B cell (primary cell): Measurements from ENCODE around the gene TBC1D9B. TPM values are rescaled to one million over a fixed set of nuclear protein-coding genes. Genes with fewer than 3 reads are reported as not detected.

Source experiments
- ATAC-seq: fragments of 200-7000 bp; cut with Tn5 transposase; one replicate; pipeline ENCODE4 v1.10.0; 2021; ENCODE audit warnings: low read depth, mild to moderate bottlenecking, moderate number of reproducible peaks, moderate library complexity
- CTCF ChIA-PET: fragments of 350-600 bp; sonication (Branson Sonifier 250); formaldehyde crosslinking; loops from one replicate; lab custom pipeline; 2021; ENCODE audit warnings: antibody characterized with exemption, inconsistent platforms; lab: Charles Lee
- POLR2A ChIA-PET: fragments of 350-600 bp; sonication (Branson Sonifier 250); formaldehyde crosslinking; loops from one replicate; lab custom pipeline; 2021; ENCODE audit warnings: antibody characterized with exemption; lab: Charles Lee
- DNase-seq: peaks from one replicate; pipeline ENCODE4 v3.0.0; 2013
- H2AFZ ChIP-seq: 2 replicates; pipeline ENCODE4 v1.6.1; 2012; ENCODE audit warnings: mild to moderate bottlenecking, low read depth, low read length; ENCODE audit not compliant: insufficient read depth, poor library complexity, severe bottlenecking
- H3K27ac ChIP-seq, 2 donors: 1 replicate in 1 of 2; 2 replicates in 1 of 2; pipeline ENCODE4 v1.5.1; 2012 to 2013; ENCODE audit warnings: low read length in 2 of 2, mild to moderate bottlenecking in 2 of 2, moderate library complexity in 1 of 2
- H3K27me3 ChIP-seq, 4 experiments: fragments of 200-600 bp in 1 of 4; sonication (generic) in 1 of 4; replicated peaks in 1 of 4; 1 replicate in 2 of 4; 2 replicates in 2 of 4; pipeline versions ENCODE4 v1.6.1 to v1.7.0; 2013 to 2016; ENCODE audit warnings: low read length in 3 of 4, mild to moderate bottlenecking in 2 of 4, mixed read lengths in 1 of 4, moderate library complexity in 1 of 4; ENCODE audit not compliant: insufficient read depth in 4 of 4, control insufficient read depth in 3 of 4; ENCODE audit errors: control extremely low read depth in 1 of 4
- H3K36me3 ChIP-seq, 2 experiments: replicated peaks in 1 of 2; 1 replicate in 1 of 2; 2 replicates in 1 of 2; pipeline versions ENCODE4 v1.6.1 to v1.7.1; 2013; ENCODE audit warnings: low read length in 1 of 2; ENCODE audit not compliant: insufficient read depth in 2 of 2, control insufficient read depth in 1 of 2; ENCODE audit errors: control extremely low read depth in 1 of 2, extremely low read depth in 1 of 2
- H3K4me1 ChIP-seq, 2 donors: fragments of 200-600 bp in 1 of 2; sonication (generic) in 1 of 2; 1 replicate in 1 of 2; 2 replicates in 1 of 2; pipeline versions ENCODE4 v1.5.1 to v1.6.1; 2013 to 2017; ENCODE audit warnings: low read length in 2 of 2; ENCODE audit not compliant: control insufficient read depth in 2 of 2, insufficient read depth in 2 of 2
- H3K4me2 ChIP-seq: replicated peaks from 2 replicates; pipeline ENCODE3; 2012; ENCODE audit warnings: mild to moderate bottlenecking, low read depth, low read length; ENCODE audit not compliant: poor library complexity, severe bottlenecking
- H3K4me3 ChIP-seq, 5 experiments: fragments of 200-600 bp in 1 of 5; sonication (generic) in 1 of 5; 1 replicate in 3 of 5; 2 replicates in 2 of 5; pipeline versions ENCODE4 v1.5.1 to v1.7.0; 2011 to 2016; ENCODE audit warnings: low read length in 4 of 5, mild to moderate bottlenecking in 4 of 5, low read depth in 2 of 5, control low read depth in 1 of 5, moderate library complexity in 1 of 5; ENCODE audit not compliant: insufficient read depth in 1 of 5; ENCODE audit errors: control extremely low read depth in 1 of 5, extremely low read depth in 1 of 5
- H3K79me2 ChIP-seq: fragments of 200-600 bp; sonication (generic); one replicate; pipeline ENCODE4 v1.6.0; 2016; ENCODE audit warnings: low read length; ENCODE audit not compliant: control insufficient read depth, insufficient read depth
- H3K9ac ChIP-seq: fragments of 200-600 bp; sonication (generic); 2 replicates; pipeline ENCODE4 v1.6.1; 2017; ENCODE audit warnings: mild to moderate bottlenecking, low read length, moderate library complexity
- H3K9me3 ChIP-seq, 3 donors: one replicate each; pipeline versions ENCODE4 v1.6.1 to v1.7.1; 2013; ENCODE audit warnings: low read length in 2 of 3; ENCODE audit not compliant: control insufficient read depth in 2 of 3, insufficient read depth in 1 of 3; ENCODE audit errors: control extremely low read depth in 1 of 3
- H4K20me1 ChIP-seq: 2 replicates; pipeline ENCODE4 v1.6.0; 2012; ENCODE audit warnings: mild to moderate bottlenecking, low read length; ENCODE audit not compliant: insufficient read depth, control insufficient read depth, poor library complexity, severe bottlenecking
- H3K27ac Mint-ChIP-seq: one replicate; pipeline ENCODE4 v1.8.0; 2021; ENCODE audit warnings: mixed read lengths
- H3K27me3 Mint-ChIP-seq: one replicate; pipeline ENCODE4 v1.8.0; 2021; ENCODE audit warnings: mixed read lengths
- H3K4me1 Mint-ChIP-seq: one replicate; pipeline ENCODE4 v1.8.0; 2021; ENCODE audit warnings: mixed read lengths
- H3K4me3 Mint-ChIP-seq: one replicate; pipeline ENCODE4 v1.8.0; 2021; ENCODE audit warnings: mixed read lengths
- H3K9me3 Mint-ChIP-seq: one replicate; pipeline ENCODE4 v1.8.0; 2022; ENCODE audit warnings: mixed read lengths; ENCODE audit not compliant: insufficient read depth
- CTCF ChIP-seq: fragments of 200-600 bp; IDR thresholded peaks from one replicate; pipeline ENCODE4 v1.8.0; 2022; ENCODE audit warnings: antibody characterized with exemption, mild to moderate bottlenecking
- EZH2 ChIP-seq: IDR thresholded peaks from 2 replicates; pipeline ENCODE4 v1.6.1; 2012; ENCODE audit warnings: borderline replicate concordance, low read depth, mild to moderate bottlenecking, moderate library complexity, low read length; ENCODE audit not compliant: insufficient read depth, poor library complexity, severe bottlenecking
- WGBS: methylation state at CpG from one replicate; pipeline ENCODE4 v1.1.5; 2013; ENCODE audit warnings: missing lambda C conversion rate; ENCODE audit not compliant: insufficient coverage; 5-methylcytosine and 5-hydroxymethylcytosine counted together
- intact Hi-C: fragments of 100-400 bp; cut with micrococcal nuclease; formaldehyde crosslinking; loops from one replicate; pipeline ENCODE4 v1.10.0; 2022
- polyA plus RNA-seq: library from polyadenylated mRNA; depleted of rRNA; stranded (reverse); fragments of >200 nt; gene quantifications from 2 replicates; pipeline ENCODE4 v1.2.3, GENCODE V29; 2012
- total RNA-seq, 2 donors: library from RNA; stranded (reverse); fragments of 120-200 nt in 1 of 2; gene quantifications; 1 replicate in 1 of 2; 2 replicates in 1 of 2; pipeline versions ENCODE4 v1.2.3 to v1.2.4, GENCODE V29; 2013 to 2022

The TBC1D9B gene
- total and polyA plus RNA-seq, 2 donors (not counting 1 experiment from before 2014, with no cell fraction given), result 143 to 144 TPM

DNA sequence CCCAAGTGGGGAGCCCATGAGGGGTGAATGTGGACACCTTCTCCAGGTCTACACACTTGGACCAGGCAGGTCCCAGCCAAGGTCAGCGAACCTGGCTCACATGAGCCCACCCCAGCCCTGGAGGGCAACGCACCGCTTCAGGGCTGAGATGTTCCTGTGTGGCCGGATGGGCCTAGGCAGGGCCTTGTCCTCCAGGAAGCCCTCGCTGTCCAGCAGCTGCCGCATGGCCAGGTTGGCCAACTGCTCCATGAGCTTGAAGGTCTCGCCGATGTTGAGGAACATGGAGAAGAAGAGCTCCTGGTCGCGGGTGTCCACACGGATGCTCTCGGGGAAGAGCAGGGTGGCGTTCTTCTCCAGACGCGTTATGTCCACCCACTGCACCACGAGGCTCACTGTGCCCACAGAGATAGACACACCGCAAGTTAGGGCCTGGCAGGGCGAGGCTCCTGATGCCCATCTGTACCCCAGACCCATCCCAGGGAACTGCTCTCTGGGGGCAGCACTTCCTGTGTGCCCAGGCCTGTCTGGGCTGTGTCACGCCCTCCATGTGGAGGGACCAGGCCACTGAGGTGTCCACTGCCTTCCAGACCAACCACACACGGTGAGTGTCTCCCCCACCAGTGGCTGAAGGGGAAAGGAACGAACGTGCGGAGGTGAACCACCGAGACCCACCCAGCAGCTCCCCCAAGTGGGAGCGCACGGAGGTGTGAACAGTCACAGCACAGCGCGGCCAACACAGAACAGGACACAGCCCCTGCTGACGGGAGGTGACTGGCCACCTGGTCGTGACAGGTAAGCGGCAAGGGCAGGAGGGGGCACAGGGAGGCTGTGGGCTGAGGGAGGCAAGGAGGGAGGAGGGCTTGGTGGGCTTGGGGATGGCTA lies 14.4 kb downstream of the TBC1D9B start:
- CTCF ChIA-PET, result no interaction called here
- no peaks in the 10 kb centered on the region for H3K4me1 ChIP-seq
- H4K20me1 ChIP-seq, result no peaks in the 10 kb centered on the region
- ATAC-seq, result no peak
- no peak overlapping the region for H2AFZ ChIP-seq
- no peaks in the 10 kb centered on the region for H3K27me3 ChIP-seq
- no peak for DNase-seq
- H3K4me3 ChIP-seq, result no peak overlapping the region
- POLR2A ChIA-PET, result no interaction called here
- H3K79me2 ChIP-seq, result no peaks in the 10 kb centered on the region
- no peak overlapping the region for H3K4me3 Mint-ChIP-seq
- peaks cover 0 to 76% of the 10 kb centered on the region in 2 experiments for H3K36me3 ChIP-seq
- H3K4me2 ChIP-seq, result no peak overlapping the region
- H3K27ac Mint-ChIP-seq, result no peak overlapping the region
- H3K9me3 ChIP-seq, result no peaks in the 10 kb centered on the region
- H3K27ac ChIP-seq, result no peak overlapping the region
- TF ChIP-seq CTCF (no peak), EZH2 (no peak)
- intact Hi-C loops, result no loop called here
- H3K9ac ChIP-seq, result no peak overlapping the region
- no peaks in the 10 kb centered on the region for H3K27me3 Mint-ChIP-seq
- no peaks in the 10 kb centered on the region for H3K4me1 Mint-ChIP-seq
- no peaks in the 10 kb centered on the region for H3K9me3 Mint-ChIP-seq
- 94% methylated on average over 28 of the region's 31 CpGs for WGBS

DNA sequence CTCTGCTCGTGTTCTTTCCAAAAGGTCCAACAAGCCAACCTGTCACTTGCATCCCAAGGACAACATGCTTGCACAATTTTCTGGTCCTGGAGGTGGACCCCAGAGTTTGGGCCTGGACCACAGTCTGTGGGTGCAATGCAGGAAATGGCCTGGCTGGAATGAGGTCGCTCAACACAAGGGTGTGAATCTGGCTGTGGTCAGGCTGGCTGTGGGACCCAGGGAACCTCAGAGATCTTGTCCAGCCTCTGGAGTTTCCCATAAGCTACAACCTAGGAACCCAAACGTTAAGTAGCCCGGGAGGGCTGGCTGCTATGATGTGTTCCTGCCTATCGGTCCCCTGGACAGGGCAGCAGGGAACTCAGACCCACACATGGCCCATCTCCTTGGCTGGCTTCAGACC lies 15.4 kb downstream of the TBC1D9B start:
- H3K79me2 ChIP-seq, result no peaks in the 10 kb centered on the region
- TF ChIP-seq CTCF, result no peak
- TF ChIP-seq EZH2, result no peak
- intact Hi-C loops, result no loop called here
- ATAC-seq, result no peak
- H3K4me3 ChIP-seq, result no peak overlapping the region
- H3K9me3 Mint-ChIP-seq, result no peaks in the 10 kb centered on the region
- no peak for DNase-seq
- peaks cover 0 to 80% of the 10 kb centered on the region in 2 experiments for H3K36me3 ChIP-seq
- no peak overlapping the region for H3K4me3 Mint-ChIP-seq
- ChIA-PET POLR2A (no interaction called here), CTCF (no interaction called here)
- H3K4me2 ChIP-seq, result no peak overlapping the region
- no peaks in the 10 kb centered on the region for H3K27me3 ChIP-seq
- no peaks in the 10 kb centered on the region for H3K9me3 ChIP-seq
- WGBS, result 94% methylated on average over 5 of the region's 5 CpGs
- H3K27ac Mint-ChIP-seq, result no peak overlapping the region
- no peaks in the 10 kb centered on the region for H3K27me3 Mint-ChIP-seq
- H3K27ac ChIP-seq, result no peak overlapping the region
- no peaks in the 10 kb centered on the region for H3K4me1 Mint-ChIP-seq
- no peaks in the 10 kb centered on the region for H4K20me1 ChIP-seq
- H3K4me1 ChIP-seq, result no peaks in the 10 kb centered on the region
- H2AFZ ChIP-seq, result no peak overlapping the region
- no peak overlapping the region for H3K9ac ChIP-seq
